ENCODE measurements around the gene HDAC9.

GRCh38 chr7:18753972-18754610, 258.5 kb downstream of the HDAC9 start:
- TF ChIP-seq ZNF274 (IDR thresholded peaks at IDR 0.05; ENCODE audit: low read depth, low read length) = no peak
- TF ChIP-seq YY1 (IDR thresholded peaks at IDR 0.05; ENCODE audit: insufficient read depth, insufficient read length) = no peak
